IMR-90 (cell line): ENCODE measurements around the gene NRCAM. TPM values are rescaled to one million over a fixed set of nuclear protein-coding genes. Genes with fewer than 3 reads are reported as not detected.

ENCODE experiments used
- ATAC-seq: fragments of 200-7000 bp; cut with Tn5 transposase; 2 replicates; pipeline ENCODE4 v1.9.1; 2020; ENCODE audit warnings: low read depth, mild to moderate bottlenecking, moderate library complexity
- BruUV-seq: library from RNA; stranded (reverse); fragments of 400-500 nt; replicated peaks from 2 replicates; lab custom pipeline; 2021; lab: Mats Ljungman, UMichigan
- CTCF ChIA-PET: fragments of 300-600 bp; formaldehyde crosslinking; extraction: SDS; loops from one replicate; lab custom pipeline; 2021; ENCODE audit warnings: antibody characterized with exemption; lab: Yijun Ruan, JAX
- POLR2A ChIA-PET: fragments of 300-600 bp; sonication (Branson Sonifier 250); formaldehyde crosslinking; loops from one replicate; lab custom pipeline; 2022; ENCODE audit warnings: antibody characterized with exemption; ENCODE audit not compliant: unreplicated experiment; lab: Charles Lee
- DNase-seq: peaks from one replicate; pipeline ENCODE4 v3.0.0; 2013
- H2AFZ ChIP-seq: replicated peaks from 2 replicates; pipeline ENCODE3; 2013; ENCODE audit warnings: low read length, mild to moderate bottlenecking; ENCODE audit not compliant: poor library complexity
- H2AK5ac ChIP-seq: 2 replicates; pipeline ENCODE4 v1.6.1; 2013; ENCODE audit warnings: low read depth, low read length, inconsistent platforms
- H2AK9ac ChIP-seq: replicated peaks from 2 replicates; pipeline ENCODE3; 2013; ENCODE audit warnings: mild to moderate bottlenecking, low read depth, low read length, moderate library complexity; ENCODE audit not compliant: poor library complexity
- H2BK120ac ChIP-seq: 2 replicates; pipeline ENCODE4 v1.6.1; 2013; ENCODE audit warnings: low read depth, low read length, inconsistent platforms
- H2BK15ac ChIP-seq: 3 replicates; pipeline ENCODE4 v1.6.1; 2013; ENCODE audit warnings: low read depth, low read length, inconsistent platforms
- H2BK20ac ChIP-seq: 2 replicates; pipeline ENCODE4 v1.6.1; 2013; ENCODE audit warnings: low read depth, mild to moderate bottlenecking, inconsistent platforms, low read length, moderate library complexity
- H2BK5ac ChIP-seq: 2 replicates; pipeline ENCODE4 v1.6.1; 2013; ENCODE audit warnings: mild to moderate bottlenecking, low read depth, low read length, inconsistent platforms; ENCODE audit not compliant: poor library complexity, severe bottlenecking
- H3K14ac ChIP-seq: replicated peaks from 2 replicates; pipeline ENCODE4 v1.6.1; 2013; ENCODE audit warnings: low read depth, low read length, inconsistent platforms
- H3K18ac ChIP-seq: 2 replicates; pipeline ENCODE4 v1.6.1; 2013; ENCODE audit warnings: low read depth, low read length, control low read depth
- H3K23ac ChIP-seq: 2 replicates; pipeline ENCODE4 v1.6.1; 2013; ENCODE audit warnings: low read depth, low read length, inconsistent platforms
- H3K27ac ChIP-seq: 2 replicates; pipeline ENCODE4 v1.5.1; 2013; ENCODE audit warnings: mild to moderate bottlenecking, control low read depth, low read length; ENCODE audit not compliant: insufficient read depth
- H3K27me3 ChIP-seq: 2 replicates; pipeline ENCODE4 v1.6.1; 2013; ENCODE audit warnings: low read length; ENCODE audit not compliant: control insufficient read depth, insufficient read depth
- H3K36me3 ChIP-seq: 2 replicates; pipeline ENCODE4 v1.6.1; 2013; ENCODE audit warnings: low read length, mixed read lengths; ENCODE audit not compliant: control insufficient read depth, insufficient read depth
- H3K4ac ChIP-seq: 2 replicates; pipeline ENCODE4 v1.6.1; 2013; ENCODE audit warnings: low read depth, low read length, inconsistent platforms
- H3K4me1 ChIP-seq: 2 replicates; pipeline ENCODE4 v1.6.1; 2013; ENCODE audit warnings: low read length, mixed read lengths; ENCODE audit not compliant: control insufficient read depth, insufficient read depth
- H3K4me2 ChIP-seq: 2 replicates; pipeline ENCODE4 v1.6.1; 2013; ENCODE audit warnings: low read depth, mild to moderate bottlenecking, control low read depth, low read length, moderate library complexity
- H3K4me3 ChIP-seq: 2 replicates; pipeline ENCODE4 v1.5.1; 2013; ENCODE audit warnings: low read depth, mild to moderate bottlenecking, control low read depth, low read length, moderate library complexity; ENCODE audit not compliant: insufficient read depth
- H3K56ac ChIP-seq: 2 replicates; pipeline ENCODE4 v1.6.1; 2013; ENCODE audit warnings: low read length, inconsistent platforms; ENCODE audit not compliant: insufficient read depth; ENCODE audit errors: extremely low read depth
- H3K79me1 ChIP-seq, 2 experiments: 2 replicates each; pipeline ENCODE4 v1.6.1; 2013; ENCODE audit warnings: low read length in 2 of 2, inconsistent platforms in 1 of 2, low read depth in 1 of 2
- H3K9ac ChIP-seq: 2 replicates; pipeline ENCODE4 v1.6.1; 2013; ENCODE audit warnings: low read depth, low read length, control low read depth
- H3K9me1 ChIP-seq: 2 replicates; pipeline ENCODE4 v1.6.1; 2013; ENCODE audit warnings: low read length, inconsistent platforms; ENCODE audit not compliant: insufficient read depth
- H3K9me3 ChIP-seq: 2 replicates; pipeline ENCODE4 v1.6.1; 2013; ENCODE audit warnings: low read length; ENCODE audit not compliant: control insufficient read depth, insufficient read depth
- H4K20me1 ChIP-seq: 2 replicates; pipeline ENCODE4 v1.6.1; 2013; ENCODE audit warnings: low read length, inconsistent platforms; ENCODE audit not compliant: insufficient read depth
- H4K5ac ChIP-seq: 2 replicates; pipeline ENCODE4 v1.6.1; 2013; ENCODE audit warnings: mild to moderate bottlenecking, low read depth, low read length, control low read depth
- H4K8ac ChIP-seq, 2 experiments: 2 replicates each; pipeline ENCODE4 v1.6.1; 2013; ENCODE audit warnings: low read depth in 2 of 2, low read length in 2 of 2, control low read depth in 1 of 2, inconsistent platforms in 1 of 2
- H4K91ac ChIP-seq: 2 replicates; pipeline ENCODE4 v1.6.1; 2013; ENCODE audit warnings: low read depth, low read length, inconsistent platforms; ENCODE audit not compliant: insufficient read depth
- BHLHE40 ChIP-seq: fragments of 150-350 bp; IDR thresholded peaks from 2 replicates; pipeline ENCODE4 v1.6.1; 2016; ENCODE audit warnings: mild to moderate bottlenecking, low read depth, low read length
- CEBPB ChIP-seq: IDR thresholded peaks from 2 replicates; pipeline ENCODE4 v1.6.1; 2012; ENCODE audit warnings: low read depth, low read length, improper control_type of control experiment
- CHD1 ChIP-seq: IDR thresholded peaks from 2 replicates; pipeline ENCODE4 v1.6.1; 2012; ENCODE audit warnings: low read depth, low read length, improper control_type of control experiment
- CTCF ChIP-seq: conservative IDR thresholded peaks from 2 replicates; pipeline ENCODE4 v1.5.1; 2012; ENCODE audit warnings: mild to moderate bottlenecking, low read depth, low read length, improper control_type of control experiment
- FOS ChIP-seq: fragments of 150-350 bp; IDR thresholded peaks from 2 replicates; pipeline ENCODE4 v1.6.1; 2016; ENCODE audit warnings: low read depth, low read length
- MAFK ChIP-seq: IDR thresholded peaks from 2 replicates; pipeline ENCODE4 v1.6.1; 2012; ENCODE audit warnings: low read depth, low read length, improper control_type of control experiment
- MAZ ChIP-seq: IDR thresholded peaks from 2 replicates; pipeline ENCODE4 v1.6.1; 2012; ENCODE audit warnings: low read depth, mild to moderate bottlenecking, low read length, improper control_type of control experiment, moderate library complexity, borderline replicate concordance
- MXI1 ChIP-seq: IDR thresholded peaks from 2 replicates; pipeline ENCODE4 v1.6.1; 2012; ENCODE audit warnings: low read depth, mild to moderate bottlenecking, low read length, moderate library complexity, borderline replicate concordance
- NFE2L2 ChIP-seq: fragments of 150-350 bp; IDR thresholded peaks from 2 replicates; pipeline ENCODE4 v1.6.1; 2016; ENCODE audit warnings: low read depth, mild to moderate bottlenecking, low read length
- POLR2A ChIP-seq: IDR thresholded peaks from 2 replicates; pipeline ENCODE4 v1.6.1; 2012; ENCODE audit warnings: mild to moderate bottlenecking, low read depth, low read length
- RAD21 ChIP-seq: IDR thresholded peaks from 2 replicates; pipeline ENCODE4 v1.6.1; 2012; ENCODE audit warnings: low read length, improper control_type of control experiment
- RCOR1 ChIP-seq: IDR thresholded peaks from 2 replicates; pipeline ENCODE4 v1.6.1; 2012; ENCODE audit warnings: mild to moderate bottlenecking, low read length, improper control_type of control experiment; ENCODE audit not compliant: insufficient replicate concordance
- RFX5 ChIP-seq: IDR thresholded peaks from 2 replicates; pipeline ENCODE4 v1.8.0; 2012; ENCODE audit warnings: low read depth, mild to moderate bottlenecking, low read length, moderate library complexity
- SMC3 ChIP-seq: fragments of 150-350 bp; IDR thresholded peaks from 2 replicates; pipeline ENCODE4 v1.6.1; 2016; ENCODE audit warnings: low read depth, mild to moderate bottlenecking, antibody characterized with exemption, low read length, moderate library complexity
- USF2 ChIP-seq: fragments of 150-350 bp; IDR thresholded peaks from 2 replicates; pipeline ENCODE4 v1.6.1; 2017; ENCODE audit warnings: mild to moderate bottlenecking, antibody characterized with exemption, low read length, low read depth
- dilution Hi-C: fragments of 300-500 bp; cut with HindIII; formaldehyde crosslinking; loops from one replicate; pipeline ENCODE4 v1.14.3; 2018; ENCODE audit warnings: low sequenced_read_pairs; ENCODE audit not compliant: unreplicated experiment
- in situ Hi-C: fragments of 300-500 bp; cut with MboI; formaldehyde crosslinking; loops from 3 replicates; pipeline ENCODE4 v1.14.3; 2019; ENCODE audit warnings: low sequenced_read_pairs, inconsistent platforms, mixed read lengths
- intact Hi-C: fragments of 100-400 bp; cut with micrococcal nuclease; formaldehyde crosslinking; loops from 2 replicates; pipeline ENCODE4 v1.10.0; 2022
- polyA plus RNA-seq, 3 experiments: library from polyadenylated mRNA; depleted of rRNA; stranded (reverse); fragments of >200 nt; gene quantifications; 2 replicates each; pipeline ENCODE4 v1.2.3, GENCODE V29; 2012; ENCODE audit warnings: low replicate concordance in 1 of 3
- total RNA-seq: library from RNA; depleted of rRNA; stranded (reverse); fragments of >200 nt; gene quantifications from 2 replicates; pipeline ENCODE4 v1.2.3, GENCODE V29; 2012
- TF ChIP-seq, protein P1 (sequence below): fragments of 150-350 bp; IDR thresholded peaks from 2 replicates; pipeline ENCODE4 v1.6.1; 2016; ENCODE audit warnings: low read depth, mild to moderate bottlenecking, low read length, moderate library complexity, borderline replicate concordance

Gene NRCAM
- total and polyA plus RNA-seq, 2 of the 4 experiments (the other 2 are of a cell fraction) = 0.46 to 1.1 TPM

- no peak; the same call in 1 of the 2 replicates for ATAC-seq
- Histone ChIP-seq H3K14ac (no peak overlapping the region), H3K4ac (peak overlapping the region; percentile 2; the same call in 1 of the 2 replicates), H3K23ac (no peak overlapping the region), H4K8ac (peak overlapping the region in 1 of 2 experiments; percentile 67; a peak in 1 of 4 replicates), H4K5ac (no peak overlapping the region), H4K20me1 (no peaks in the 10 kb centered on the region), H3K27me3 (no peaks in the 10 kb centered on the region), H3K4me2 (no peak overlapping the region), H3K9me3 (no peaks in the 10 kb centered on the region), H2BK5ac (peak overlapping the region; percentile 56), H3K36me3 (no peaks in the 10 kb centered on the region), H2BK15ac (no peak overlapping the region), H2AFZ (no peak overlapping the region), H2BK20ac (0 out of 2 replicates have a peak overlapping the region, but pooled peaks have one; percentile 28), H4K91ac (no peak overlapping the region), H3K4me1 (peaks cover 5% of the 10 kb centered on the region; the same call in 1 of the 2 replicates), H2BK120ac (peak overlapping the region; percentile 48; the same call in 1 of the 2 replicates), H3K56ac (no peak overlapping the region), H3K9me1 (no peaks in the 10 kb centered on the region), H3K79me1 (no peaks in the 10 kb centered on the region), H3K9ac (no peak overlapping the region), H2AK9ac (no peak overlapping the region), H2AK5ac (no peak overlapping the region), H3K27ac (no peak overlapping the region), H3K18ac (peak overlapping the region; percentile 15; the same call in 1 of the 2 replicates), H3K4me3 (no peak overlapping the region)
- dilution Hi-C loops = no loop called here
- intact Hi-C loops = no loop called here
- DNase-seq = peak; percentile 11
- in situ Hi-C loops = no loop called here
- no TSS peak for BruUV-seq
- ChIA-PET POLR2A (no interaction called here), CTCF (no interaction called here)
- TF ChIP-seq MAZ (no peak), NFE2L2 (no peak), CHD1 (no peak), RAD21 (no peak), MAFK (no peak), POLR2A (no peak), RCOR1 (no peak), MXI1 (no peak), SMC3 (no peak), CTCF (no peak), RFX5 (no peak), USF2 (no peak), CEBPB (no peak), FOS (no peak), BHLHE40 (no peak)
- TF ChIP-seq, protein P1, sequence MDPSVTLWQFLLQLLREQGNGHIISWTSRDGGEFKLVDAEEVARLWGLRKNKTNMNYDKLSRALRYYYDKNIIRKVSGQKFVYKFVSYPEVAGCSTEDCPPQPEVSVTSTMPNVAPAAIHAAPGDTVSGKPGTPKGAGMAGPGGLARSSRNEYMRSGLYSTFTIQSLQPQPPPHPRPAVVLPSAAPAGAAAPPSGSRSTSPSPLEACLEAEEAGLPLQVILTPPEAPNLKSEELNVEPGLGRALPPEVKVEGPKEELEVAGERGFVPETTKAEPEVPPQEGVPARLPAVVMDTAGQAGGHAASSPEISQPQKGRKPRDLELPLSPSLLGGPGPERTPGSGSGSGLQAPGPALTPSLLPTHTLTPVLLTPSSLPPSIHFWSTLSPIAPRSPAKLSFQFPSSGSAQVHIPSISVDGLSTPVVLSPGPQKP = no peak
Measured at GRCh38 chr7:108234971-108235450, 221.2 kb downstream of the NRCAM start.
